ENCODE measurements around the gene MYOCD.
"Not testable (repeated sequence)": the region's sequence is repeated elsewhere in the genome, so short reads cannot be mapped to it uniquely, and the experiment has no call there.

MYOCD gene, protein sequence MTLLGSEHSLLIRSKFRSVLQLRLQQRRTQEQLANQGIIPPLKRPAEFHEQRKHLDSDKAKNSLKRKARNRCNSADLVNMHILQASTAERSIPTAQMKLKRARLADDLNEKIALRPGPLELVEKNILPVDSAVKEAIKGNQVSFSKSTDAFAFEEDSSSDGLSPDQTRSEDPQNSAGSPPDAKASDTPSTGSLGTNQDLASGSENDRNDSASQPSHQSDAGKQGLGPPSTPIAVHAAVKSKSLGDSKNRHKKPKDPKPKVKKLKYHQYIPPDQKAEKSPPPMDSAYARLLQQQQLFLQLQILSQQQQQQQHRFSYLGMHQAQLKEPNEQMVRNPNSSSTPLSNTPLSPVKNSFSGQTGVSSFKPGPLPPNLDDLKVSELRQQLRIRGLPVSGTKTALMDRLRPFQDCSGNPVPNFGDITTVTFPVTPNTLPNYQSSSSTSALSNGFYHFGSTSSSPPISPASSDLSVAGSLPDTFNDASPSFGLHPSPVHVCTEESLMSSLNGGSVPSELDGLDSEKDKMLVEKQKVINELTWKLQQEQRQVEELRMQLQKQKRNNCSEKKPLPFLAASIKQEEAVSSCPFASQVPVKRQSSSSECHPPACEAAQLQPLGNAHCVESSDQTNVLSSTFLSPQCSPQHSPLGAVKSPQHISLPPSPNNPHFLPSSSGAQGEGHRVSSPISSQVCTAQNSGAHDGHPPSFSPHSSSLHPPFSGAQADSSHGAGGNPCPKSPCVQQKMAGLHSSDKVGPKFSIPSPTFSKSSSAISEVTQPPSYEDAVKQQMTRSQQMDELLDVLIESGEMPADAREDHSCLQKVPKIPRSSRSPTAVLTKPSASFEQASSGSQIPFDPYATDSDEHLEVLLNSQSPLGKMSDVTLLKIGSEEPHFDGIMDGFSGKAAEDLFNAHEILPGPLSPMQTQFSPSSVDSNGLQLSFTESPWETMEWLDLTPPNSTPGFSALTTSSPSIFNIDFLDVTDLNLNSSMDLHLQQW

DNA sequence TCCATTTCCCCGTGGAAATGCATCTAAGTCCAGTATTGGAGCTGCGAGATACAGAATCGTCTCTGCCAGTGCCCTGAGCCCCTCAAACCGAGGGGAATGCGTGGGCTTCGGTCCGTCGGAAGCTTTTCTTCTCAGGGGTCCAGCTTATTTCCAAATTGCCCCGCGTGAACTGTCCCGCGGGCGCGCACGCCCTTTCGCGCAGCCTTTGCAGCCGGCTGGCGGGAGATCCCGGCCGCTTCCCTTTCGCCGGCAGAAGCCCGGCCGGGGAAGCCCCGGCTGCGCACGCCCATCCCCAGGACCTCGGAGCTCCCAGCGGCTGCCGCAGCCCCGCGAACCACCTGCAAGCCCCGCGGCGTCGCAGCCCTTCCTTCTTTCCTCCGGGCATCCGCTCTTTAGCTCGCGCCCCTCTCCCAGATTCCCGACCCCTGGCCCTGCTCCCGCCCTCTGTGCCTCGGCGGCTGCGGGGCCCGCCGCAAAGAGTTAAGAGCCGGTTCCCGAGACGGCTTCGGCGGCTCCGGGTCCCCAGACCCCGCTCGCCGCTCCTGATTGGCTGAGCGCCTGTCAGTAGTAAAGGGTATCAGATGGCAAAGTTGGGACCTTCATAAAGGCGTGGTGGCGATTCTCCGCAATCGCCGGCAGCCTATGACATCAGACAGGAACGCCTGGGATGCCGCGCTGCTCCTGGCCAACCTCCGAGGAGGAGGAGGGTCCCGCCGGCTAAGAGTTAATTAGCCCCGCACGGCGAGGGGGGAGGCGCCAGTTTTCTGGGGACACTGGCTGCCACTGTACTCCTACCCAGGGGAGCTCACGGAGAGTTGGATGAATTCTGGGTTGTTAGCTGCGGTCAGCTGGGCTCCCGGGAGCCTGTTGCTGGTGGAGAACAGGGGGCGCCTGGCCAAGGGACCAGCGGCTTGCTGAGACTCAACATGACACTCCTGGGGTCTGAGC lies at the start of gene MYOCD:
Gene MYOCD, plus strand, starts transcription at position 628 of the 948 bp plus-strand sequence. Its CDS starts 299 bp downstream, at position 927.
- peak; percentile 29 for DNase-seq (ENCODE audit: low spot score)

DNA sequence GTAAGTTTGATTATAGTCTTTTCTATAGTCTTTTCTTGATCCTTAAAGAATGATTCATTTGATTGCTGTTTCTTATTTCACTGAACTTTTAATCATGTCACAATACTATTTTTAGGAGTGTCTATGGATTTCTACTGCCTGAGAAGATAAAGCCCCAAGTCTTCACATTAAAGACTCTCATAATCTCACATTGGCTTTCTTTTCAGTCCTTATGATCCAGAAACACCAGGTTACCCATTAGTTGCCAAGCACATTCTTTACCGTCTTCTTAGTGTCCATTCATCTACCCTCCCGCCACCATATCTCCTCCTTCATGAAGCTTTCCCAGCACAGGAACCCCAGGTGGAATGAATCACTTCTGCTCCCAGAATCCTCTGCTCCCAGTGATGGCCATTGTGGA lies 49.5 kb upstream of the MYOCD start:
- DNase-seq (ENCODE audit: low spot score), result no peak

DNA sequence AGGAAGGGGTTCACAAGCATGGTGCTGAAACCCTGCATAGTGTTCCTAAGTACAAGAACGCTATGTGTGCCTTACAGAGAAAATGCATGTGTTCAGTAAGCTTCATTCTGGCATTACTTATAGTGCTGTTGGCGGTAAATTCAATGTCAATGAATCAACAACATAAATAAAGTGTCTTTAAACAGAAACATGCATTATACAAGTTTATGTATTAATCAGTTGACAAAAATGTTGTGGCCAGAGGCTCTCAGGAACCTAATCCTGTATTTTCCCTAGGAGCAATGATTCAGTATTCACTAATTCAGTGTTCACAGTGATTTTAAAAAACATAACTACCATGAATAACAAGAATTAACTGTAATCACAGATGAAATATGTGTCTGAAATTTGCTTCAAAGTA lies 47.1 kb upstream of the MYOCD start:
- no peak for DNase-seq (ENCODE audit: low spot score)

DNA sequence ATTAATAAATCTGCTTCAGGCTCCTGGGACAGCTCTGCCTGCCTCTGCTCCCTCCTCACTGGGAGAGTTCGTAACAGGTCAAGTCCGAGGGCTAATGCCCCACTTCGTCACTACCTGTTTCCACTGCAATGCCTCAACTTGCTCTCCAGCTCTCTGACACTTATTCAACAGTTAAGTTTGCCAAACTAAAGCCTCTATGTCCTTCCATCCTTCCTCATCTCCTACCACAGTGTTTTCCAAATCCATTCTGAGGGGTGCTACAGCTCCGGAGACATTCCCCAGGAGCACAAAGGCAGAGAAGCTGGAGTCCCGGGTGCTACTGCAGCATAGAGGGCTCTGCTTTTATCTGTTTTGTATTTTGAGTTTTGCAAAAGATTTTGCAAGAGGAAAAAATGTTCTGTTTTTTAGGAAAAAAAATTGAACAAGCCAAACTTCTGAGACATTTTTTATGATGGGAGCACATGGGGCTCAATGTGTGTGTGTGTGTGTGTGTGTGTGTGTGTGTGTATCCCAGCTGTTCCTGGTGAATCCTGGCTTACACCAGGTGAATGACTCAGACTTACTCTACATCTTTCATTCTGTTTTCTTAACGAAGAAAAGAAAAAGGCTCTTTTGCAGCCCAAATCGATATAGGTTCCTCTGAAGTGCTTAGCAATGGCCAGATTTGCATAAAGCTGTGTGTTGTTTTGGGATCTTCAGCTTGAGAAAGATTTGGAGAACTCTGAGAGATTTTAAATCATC lies 46.1 kb upstream of the MYOCD start:
- no peak for DNase-seq (ENCODE audit: low spot score)

DNA sequence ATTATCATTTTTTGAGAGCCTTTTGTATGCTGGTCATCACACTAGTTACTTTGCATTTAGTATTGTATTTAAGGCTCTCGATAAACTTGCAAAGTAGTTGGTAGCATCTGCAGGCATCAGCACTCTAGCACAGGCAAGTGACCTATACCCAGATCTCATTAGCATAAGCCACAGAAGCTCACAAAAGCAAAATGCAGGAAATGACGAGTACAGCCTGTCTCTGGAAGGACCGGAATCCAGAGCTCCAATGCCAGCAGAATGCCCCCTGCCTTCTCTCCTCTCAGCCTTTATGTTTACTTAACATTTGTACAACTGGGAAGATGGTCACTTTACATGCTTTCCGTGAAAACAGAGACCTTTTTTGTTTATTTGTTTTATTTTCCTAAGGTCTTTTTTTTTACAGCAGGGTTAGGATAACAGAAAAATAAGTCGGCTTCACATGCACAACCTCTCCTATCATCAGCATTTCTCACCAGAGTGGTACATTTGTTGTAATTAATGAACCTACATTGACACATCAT lies 45.4 kb upstream of the MYOCD start:
- no peak for DNase-seq (ENCODE audit: low spot score)

DNA sequence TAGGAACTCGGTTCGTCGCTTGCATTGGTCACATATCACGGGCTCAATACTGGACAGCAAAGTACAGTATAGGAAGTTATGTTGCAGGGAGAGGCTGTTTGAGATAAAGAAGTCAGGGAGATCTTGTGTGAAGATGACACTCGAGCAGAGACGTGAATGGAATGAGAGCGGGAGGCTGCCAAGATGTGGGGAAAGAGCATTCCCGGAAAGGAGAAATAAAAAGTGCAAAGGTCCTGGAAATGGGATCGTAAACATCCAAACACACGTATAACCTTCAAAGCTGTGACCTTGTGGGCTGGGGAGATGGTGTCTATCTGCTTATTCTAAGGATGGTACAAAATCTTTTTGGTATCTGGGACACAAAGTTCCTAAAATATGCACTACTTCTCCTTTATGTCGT lies 43.0 kb upstream of the MYOCD start:
- no peak for DNase-seq (ENCODE audit: low spot score)

DNA sequence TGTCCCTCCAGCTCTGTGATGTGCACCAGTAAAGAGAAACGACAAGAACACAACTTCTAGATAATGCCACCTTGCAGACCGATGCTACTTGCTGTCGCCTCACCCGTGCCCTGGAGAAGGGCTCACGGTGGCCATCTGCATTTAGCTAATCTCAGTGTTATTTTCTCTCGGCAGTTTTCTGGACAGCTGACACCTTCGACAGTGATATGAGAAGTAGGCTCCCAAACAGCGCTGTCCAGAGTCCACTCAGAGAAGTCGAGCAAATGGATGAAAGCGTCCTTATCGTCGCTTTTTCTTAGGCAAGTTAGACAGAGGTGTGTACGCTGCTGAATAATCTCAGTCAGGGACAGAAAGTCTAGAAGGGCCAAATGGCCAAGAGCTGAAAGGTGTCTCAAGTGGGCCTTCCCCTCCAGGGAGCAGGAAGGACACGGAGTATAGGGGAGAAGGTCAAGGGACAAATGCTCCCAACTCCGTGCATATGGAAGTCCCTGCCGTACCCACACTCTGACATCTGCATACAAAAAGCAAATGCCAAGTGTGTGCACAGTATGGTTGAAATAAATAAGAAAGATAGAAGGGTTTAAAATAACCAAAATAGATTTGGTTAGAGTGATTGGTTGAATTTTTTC lies 42.4 kb upstream of the MYOCD start:
- DNase-seq (ENCODE audit: low spot score), result no peak

DNA sequence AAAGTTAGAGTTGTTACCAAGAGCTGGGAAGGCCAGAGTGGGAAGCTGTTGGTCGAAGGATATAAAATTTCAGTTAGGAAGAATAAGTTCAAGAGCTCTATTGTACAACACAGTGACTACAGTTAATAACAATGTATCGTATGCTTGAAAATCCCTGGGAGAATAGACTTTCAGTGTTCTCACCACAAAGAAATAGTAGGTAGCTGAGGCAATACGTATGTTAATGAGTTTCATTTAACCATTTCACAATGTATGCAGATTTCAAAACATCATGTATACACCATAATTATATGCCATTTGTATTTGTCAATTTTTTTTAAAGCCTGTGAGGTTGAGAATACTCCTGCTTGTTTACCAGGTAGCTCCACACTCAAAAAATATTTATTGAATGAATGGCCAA lies 41.5 kb upstream of the MYOCD start:
- no peak for DNase-seq (ENCODE audit: low spot score)

DNA sequence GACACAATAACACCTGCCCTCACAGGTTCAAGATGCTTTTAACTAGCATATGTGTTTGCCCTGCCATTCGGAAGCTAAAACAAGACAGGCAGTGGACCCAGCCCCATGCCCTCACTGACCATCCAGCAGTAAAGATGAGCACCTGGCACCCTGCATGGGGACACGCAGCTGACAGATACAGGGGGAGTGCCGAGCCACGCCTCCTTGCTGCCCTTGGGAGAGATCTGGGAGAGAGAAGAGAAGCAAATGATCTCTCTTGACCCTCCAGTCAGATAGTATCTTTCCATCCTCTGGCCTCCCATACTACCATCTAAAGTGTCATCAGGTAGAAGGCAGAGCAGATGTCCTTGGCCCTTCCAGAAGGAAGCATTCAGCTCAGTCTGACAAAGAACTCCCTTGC lies 40.6 kb upstream of the MYOCD start:
- DNase-seq (ENCODE audit: low spot score), result no peak

DNA sequence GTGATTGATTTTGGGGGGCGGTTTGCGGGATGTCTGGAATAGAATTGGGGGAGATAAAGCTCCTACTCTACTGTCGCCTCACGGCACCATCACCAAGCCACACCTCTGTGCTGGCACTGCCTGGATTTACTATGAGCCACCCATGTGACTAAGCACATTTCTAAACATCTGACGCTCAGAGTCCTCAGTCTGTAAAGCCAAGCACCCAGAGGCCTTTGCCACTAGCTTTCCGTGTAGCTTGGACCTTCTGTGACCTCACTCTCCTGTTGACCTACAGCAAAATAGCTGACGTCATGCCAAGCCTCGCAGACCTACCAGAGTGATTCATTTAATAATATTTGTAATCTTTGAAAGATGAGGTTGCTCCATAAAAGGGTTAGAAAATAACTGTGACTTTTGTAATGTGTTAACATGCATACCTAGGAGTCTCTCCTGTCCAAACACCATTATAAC lies 38.5 kb upstream of the MYOCD start:
- DNase-seq (ENCODE audit: low spot score), result peak; percentile 34

DNA sequence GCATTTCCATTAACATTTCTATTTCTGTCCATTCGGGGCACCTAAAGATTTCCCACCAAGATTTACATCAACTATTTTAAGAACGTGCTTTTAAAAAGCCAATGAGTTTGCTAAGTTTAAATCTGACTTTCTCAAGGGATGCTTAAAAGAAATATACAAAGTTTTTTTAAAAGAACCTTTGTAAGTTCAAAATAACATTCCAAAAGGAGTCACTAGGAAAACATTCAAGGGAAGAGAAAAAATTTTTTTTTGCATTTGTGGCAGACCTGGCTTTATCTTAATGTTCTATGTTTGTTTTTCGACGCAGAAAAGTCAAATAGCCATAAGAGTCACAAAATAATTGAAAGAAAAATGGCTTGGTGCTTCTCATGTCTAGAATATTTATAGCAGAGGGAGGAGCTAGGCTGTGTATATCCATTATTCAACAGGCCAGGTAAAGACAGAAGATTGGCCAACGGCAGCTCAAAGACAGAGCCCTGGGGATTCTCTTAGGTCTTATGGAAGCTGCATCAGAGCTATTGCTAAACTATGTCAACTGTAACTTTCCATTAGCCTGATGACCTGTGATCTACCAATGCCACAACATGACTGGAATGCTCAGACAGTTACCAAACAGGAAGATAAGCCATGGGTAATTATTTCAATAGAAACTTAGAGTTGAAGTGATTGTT lies 37.8 kb upstream of the MYOCD start:
- DNase-seq (ENCODE audit: low spot score), result no peak

DNA sequence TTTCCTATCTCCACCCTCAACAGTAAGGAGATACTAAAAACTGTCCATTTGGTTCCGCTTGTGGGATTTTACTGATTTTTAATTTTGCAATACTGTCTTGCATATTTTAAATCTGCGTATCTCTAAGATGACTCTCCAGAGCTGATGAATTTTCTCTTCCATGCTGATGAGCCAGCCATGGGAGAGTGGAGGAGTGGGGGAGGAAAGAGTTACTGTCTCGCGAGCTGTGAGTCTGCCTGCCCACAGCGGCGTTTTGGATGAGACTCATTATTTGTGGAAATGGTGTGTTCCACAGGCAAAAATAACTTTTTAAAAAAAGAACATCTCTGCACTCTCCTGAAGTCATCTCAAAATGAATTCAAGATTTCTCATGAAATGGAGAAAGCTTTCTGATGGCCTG lies 34.6 kb upstream of the MYOCD start:
- no peak for DNase-seq (ENCODE audit: low spot score)

DNA sequence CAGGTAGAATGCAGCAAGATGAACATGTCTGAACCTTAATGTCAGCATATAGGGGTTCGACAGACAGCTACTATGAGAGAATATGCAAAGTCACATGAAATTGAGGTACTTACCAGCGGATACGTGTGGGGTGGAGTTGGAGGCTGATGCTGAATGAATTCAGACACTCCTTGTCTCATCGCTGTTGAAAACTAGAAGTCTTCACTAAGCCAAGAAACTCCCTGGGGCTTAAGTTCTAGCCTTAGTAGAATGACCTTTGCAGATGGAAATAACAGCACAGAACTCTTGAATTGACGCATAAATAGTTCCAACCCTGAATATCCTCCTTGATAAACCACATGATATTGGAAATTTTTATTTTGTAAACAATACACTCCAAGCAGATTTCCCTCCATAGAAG lies 32.9 kb upstream of the MYOCD start:
- no peak for DNase-seq (ENCODE audit: low spot score)

DNA sequence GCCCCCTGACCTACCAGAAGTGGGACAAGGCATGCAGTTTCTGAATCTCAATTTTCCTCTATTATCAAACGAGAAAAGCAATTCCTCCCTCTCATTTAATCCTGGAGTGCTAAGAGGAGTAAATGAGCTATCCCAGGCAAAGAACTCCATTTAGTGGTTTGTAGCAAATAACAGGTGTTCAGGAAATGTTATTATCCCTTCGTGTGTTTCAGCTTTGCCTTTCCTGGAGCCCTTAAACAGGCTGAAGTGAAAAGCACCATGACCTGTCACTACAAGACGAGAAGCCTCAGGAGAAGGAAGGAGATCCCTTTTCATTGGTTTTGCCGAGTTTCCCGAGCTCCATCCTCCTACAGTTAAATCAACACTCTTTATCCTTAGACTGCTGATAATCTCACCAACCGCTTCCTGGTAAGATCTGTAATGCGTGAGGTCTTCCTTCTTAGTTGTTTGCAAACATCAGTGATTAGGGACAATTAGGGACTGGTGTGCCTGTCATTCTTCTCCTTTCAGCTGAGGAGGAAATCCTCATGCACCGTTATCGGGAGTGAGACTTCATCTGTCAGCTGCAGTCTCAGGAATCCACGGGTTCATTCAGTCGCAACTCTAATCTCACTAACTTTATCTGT lies 30.8 kb upstream of the MYOCD start:
- DNase-seq (ENCODE audit: low spot score), result no peak

DNA sequence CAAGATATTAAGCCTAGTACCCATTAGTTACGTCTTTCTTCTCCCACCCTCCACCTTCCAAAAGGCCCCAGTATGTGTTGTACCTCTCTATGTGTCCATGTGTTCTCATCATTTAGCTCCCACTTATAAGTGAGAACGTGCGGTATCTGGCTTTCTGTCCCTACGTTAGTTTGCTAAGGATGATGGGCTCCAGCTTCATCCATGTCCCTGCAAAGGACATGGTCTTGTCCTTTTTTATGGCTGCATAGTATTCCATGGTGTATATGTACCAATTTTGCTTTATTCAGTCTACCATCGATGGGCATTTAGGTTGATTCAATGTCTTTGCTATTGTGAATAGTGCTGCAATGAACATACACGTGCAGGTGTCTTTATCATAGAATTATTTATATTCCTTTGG lies 29.7 kb upstream of the MYOCD start:
- not testable (repeated sequence) for DNase-seq (ENCODE audit: low spot score)

DNA sequence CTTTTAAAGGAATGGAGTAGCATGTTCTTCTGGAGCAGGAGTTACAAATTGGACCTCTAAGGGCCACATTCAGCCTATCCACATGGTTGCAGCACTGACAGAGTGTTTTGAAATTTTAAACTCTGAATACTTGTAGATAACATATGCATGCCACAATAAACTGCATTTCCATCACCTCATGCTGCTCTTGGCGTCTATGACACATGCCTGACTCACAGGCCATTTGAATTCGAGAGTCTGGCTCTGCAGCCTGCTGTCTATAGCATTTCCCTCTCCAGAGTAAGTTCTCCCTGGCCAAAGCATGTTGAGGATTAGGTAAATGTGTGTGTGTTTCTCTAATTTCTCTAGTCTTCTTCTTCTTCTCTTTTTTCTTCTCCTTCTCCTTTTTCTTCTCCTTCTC lies 28.7 kb upstream of the MYOCD start:
- DNase-seq (ENCODE audit: low spot score), result peak; percentile 61

DNA sequence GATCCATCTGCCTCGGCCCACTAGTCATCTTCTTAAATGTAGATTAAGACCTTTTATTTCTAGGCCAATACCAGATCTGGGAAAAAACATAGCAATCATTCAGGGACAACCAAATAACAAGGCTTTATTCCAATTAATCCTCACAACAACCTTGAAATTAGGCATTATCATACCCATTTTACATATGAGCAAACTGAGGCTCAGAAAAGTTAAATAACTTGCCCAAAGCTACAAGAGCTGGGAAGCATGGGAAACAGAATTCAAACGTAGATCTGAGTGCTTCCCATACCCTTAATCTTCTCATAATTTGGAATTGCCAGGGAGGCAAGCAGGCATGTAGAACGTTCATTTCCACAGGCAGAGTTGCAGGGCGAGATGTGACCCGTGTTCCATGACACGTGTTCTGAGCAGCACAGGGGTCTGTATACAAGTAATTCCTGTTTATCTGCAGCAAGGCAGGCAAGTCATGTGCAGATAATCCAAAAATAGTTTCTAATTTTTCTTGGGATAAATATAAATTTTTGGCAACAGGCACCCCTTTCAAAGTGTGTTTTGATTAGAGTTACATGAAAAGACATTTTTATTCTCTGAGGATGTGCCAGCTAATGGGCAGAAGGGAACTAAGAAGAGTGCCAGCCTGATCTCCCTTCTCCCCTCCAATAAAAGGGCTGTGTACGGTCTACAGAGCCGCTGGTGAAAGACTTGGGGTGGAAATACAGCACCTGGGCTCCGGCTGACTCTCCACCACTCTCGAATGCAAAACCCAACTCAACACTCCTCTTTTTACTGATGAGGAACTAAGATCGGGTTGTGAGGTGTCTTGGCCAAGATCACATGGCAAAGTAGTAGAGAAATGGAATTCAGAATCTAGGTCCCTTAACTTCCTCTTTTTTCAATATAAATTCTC lies 27.7 kb upstream of the MYOCD start:
- DNase-seq (ENCODE audit: low spot score), result no peak

DNA sequence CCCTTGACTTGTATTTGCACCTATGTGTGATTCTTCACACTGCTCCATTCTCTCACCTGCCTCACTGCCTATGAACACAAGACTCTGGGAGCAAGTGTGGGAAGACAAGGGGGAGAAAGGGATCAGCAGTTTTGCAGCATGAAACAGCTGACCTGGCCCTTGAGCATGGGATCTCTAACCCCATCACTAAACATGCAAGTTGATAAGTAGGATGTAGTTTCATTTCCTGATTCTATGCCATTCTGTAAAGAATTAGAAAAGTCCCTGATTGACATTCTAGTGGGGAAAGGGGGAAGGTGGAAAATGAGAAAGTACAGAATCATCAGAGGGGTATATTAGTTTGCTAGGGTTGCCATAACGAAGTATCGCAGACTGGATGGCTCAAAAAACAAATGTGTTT lies 25.3 kb upstream of the MYOCD start:
- no peak for DNase-seq (ENCODE audit: low spot score)

Data from AG08395 (cell line).